HG03280 (cell line): ENCODE results near the gene STPG1.

ENCODE experiments used
- ATAC-seq: cut with Tn5 transposase; IDR thresholded peaks from one replicate; pipeline ENCODE4 v1.9.1; 2021; ENCODE audit warnings: mild to moderate bottlenecking, moderate library complexity; ENCODE audit not compliant: unreplicated experiment

Gene STPG1

DNA sequence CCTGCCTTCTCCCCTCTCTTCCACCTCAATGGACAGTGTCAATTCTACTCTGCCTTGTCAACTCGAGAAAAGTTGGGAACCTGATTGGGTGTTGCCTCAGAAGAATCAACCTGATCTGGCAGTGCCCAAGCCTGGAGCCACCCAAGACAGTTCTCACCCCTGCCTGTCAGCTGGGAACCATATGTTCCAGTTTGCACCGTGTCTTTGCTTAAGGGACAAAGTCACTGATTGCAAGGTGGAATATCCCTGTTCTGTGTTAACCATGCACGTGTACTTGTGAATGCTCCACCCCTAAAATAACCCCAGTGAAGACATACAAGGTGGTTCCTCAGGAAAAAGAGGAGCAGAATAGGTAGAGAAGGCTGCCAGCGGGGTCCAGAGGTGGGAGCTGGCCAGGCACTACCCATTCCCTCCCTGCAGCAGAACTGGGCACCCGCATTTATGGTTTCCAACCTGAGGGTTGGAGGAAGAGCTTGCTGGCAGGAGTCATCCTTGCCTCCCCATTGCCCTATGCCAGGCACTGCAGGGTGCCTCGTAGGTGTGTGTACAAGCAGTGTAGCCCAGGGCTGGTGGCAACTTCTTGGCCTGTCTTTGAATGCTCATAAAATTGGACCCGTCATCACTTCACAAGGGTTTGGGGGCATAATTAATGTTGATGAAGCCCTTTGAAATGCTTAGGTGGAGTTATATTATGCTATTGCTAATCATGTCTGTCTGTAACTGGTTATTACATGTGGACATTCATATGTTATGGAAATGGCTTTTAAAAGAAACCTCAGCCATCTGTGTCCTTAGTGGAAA lies 13.4 kb upstream of the STPG1 start:
- no peak for ATAC-seq

- ATAC-seq, result no peak
These were observed 12.3 kb upstream of the STPG1 start for GRCh38 chr1:24425922-24426321.

DNA sequence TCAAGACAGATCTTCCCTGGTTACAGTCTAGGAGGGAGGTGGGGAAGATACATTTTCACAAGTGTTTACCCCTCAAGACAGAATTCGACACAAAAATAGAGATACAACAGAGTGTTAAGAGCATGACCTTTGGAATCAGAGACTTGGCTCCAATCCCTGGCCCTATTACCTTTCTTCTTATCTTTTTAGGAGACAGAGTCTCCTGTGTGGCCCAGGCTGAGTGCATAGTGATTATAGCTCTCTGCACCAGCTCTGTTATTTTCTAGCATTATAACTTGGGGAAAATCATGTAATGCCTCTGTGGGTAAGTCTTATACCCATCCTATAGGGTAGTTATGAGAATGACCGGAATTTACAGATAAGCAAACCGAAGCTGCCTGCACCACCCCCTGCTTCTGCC lies 11.9 kb upstream of the STPG1 start:
- no peak for ATAC-seq

GRCh38 chr1:24424990-24425389 lies 11.4 kb upstream of the STPG1 start:
- no peak for ATAC-seq

DNA sequence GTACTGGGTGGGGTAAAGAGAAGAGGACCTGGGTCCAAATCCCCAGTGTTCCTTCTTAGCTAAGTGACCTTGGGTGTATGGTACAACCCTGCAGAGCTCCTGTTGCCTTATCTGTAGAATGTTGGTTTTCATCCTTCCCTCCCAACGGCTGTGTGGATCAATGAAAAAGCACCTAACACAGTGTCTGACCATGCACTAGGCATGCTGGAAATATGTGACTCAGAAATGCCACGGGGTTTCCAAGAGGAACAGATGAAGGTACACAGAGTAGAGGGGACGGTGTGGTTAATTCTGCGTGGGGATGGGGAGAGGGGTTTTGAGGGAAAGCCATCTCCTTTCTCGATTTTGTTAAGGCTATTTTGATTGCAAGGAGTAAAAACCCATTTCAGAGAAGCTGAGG lies 10.6 kb upstream of the STPG1 start:
- no peak for ATAC-seq

GRCh38 chr1:24421502-24421901 lies 7.9 kb upstream of the STPG1 start:
- no peak for ATAC-seq

DNA sequence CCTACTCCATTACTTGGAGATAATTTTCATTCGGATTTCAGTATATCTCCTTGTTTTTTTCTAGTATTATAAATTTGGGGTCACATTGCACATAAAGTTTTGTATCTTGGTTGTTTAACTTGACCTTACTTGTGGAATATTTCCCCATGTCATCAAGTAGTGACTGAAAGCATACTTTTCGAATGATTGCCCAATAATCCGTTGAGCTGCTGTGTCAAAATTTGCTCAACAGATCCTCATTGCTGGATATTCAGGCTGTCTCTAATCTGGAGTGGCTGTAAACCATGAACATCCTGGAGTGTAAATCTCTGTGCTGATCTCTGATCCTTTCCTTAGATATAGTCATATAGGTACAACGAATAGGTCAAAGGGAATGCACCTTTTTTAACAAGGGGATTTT lies 7.0 kb upstream of the STPG1 start:
- ATAC-seq, result no peak

DNA sequence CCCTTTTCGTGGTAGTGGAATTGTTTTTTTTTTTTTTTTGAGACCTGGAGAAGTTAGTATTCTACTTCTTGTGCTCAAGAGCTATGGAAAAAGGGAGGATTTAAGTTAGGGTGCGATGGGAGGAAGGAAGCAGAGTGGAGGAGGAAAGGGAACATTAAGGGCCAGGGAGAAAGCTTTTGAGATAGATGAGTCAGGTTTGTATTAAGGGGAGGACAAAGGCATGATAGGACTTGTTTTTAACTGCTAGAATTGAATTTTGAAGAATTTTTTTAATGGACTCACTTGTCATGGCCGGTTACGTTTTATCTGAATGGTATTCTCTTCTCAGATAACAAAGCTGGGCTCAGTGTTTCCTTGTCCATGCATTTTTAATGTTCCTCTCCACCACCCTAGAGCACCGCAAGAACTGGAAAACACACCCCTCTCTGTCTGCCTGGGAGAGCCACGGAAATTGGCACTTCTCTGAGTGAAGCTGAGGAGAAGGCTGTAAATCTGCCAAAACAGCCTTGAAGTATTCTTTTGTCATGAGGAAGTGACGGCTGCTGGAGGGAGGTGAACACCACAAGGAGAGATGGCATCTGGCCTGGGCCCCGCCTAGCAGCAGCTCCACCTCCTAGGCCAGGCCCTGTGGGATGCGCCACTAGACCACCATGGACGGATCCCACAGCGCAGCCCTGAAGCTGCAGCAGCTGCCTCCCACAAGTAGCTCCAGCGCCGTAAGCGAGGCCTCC lies 5.5 kb upstream of the STPG1 start:
- no peak for ATAC-seq

DNA sequence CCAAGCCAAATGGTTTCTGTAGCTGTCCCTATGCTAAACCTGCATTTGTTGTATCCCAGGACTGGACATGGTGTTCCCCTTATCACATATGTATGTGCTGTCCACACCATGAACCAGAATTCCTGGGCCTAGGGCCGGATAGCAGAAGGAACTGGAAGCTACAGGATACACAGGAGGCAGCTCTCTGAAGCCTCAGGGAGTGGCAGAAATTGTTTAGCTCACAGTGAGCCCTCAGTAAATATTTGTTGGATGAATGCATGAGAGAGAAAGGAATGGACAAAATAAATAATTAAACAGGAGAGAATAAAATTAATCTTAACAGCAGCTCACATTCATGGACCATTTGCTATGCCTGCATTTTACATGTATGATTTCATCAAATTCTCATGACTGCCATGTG lies 4.1 kb upstream of the STPG1 start:
- ATAC-seq, result no peak

DNA sequence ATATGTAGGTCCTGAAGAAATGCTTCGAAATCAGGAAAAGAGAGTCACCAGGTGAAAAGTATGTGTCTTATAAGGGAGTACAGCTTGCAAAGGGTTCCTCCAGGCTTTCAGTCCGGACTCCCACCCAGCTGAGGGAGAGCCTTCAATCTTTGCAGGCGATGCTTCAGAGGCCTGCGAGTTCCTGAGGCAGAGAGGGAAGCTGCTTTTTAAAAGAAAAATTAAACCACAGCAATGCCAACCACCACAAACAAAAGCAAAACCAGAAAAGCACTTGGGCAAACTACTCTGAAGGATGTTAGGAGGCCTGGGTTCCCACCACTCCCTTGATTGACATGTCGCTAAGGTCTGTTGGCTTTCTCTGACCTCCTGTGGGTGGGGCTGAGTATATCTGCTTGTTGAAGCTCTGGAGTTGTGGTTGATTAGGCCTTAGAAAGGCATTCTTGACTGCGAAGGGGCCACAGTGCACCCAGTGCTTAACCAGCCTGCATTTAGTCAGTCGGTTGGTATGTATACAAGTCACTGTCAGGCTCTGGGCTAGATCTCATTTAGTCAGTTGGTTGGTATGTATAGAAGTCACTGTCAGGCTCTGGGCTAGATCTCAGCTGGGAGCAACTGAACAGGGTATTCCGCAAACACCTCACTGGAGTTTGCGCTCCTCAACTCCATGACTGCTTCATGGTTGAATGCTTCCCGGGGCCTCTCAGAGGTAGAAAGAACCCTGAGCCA lies 3.2 kb upstream of the STPG1 start:
- ATAC-seq, result no peak

DNA sequence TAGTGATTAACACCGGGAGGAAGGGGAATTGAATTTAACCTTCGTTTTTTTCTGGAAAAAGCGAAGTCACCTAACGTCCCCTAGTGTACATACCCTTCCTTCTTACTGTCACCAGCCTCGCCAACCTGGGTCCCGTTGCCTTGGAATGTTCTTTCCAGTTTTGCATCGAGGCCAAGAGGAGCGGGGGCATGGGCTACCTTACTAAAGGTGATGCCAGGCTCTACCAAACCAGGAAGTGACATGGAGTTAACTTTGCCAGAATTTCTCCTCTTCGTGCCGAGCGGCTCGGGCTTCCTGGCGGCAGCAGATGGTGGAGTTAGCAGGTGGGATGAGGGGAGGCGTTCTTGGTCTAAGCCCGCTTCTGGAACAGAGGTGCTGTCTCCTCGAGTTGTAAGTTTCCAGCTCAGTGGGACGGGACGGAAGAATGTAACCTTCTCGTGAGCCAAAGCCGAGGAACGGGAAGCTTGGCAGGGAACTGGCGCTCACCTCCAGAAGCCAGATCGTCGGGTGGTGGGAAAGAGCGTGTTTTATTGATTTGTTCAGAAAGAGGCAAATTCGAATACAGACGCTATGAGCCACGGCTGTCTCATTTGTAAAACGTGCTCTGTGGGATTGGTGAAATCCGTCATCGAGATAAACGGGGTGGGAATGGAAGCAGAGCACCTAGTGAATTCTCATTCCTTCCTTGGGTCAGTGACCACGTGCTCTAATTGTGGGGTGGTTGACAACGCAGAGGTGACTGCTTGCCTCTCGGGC lies 2.5 kb upstream of the STPG1 start:
- peak; percentile 9 for ATAC-seq

DNA sequence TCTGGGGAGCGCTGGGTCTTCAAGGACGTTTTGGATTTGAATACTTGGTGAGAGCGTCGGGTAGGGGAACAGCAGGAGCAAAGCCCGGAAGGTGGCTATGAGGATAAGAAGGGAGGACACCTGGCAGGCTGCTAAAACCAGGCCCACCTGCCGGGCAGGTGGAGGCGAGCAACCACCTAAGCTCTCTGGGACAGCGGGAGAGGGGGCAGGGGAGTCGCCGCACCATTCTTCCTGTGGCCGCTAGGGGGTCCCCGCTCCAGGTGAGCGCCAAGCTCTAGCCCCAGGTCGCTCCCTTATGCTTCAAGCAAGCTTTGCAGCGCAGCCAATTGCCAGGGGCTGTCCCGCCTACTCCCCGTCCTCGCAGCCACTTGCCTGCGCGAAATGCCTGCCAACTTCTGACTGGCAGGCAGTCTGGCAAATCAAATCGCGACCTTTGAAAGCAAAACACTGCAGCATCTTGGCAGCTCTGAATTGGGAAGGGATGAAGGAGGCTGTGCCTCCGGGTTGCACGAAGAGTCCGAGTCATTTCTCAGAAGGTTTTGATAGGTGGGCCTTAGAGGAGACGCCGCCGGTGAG lies 1.8 kb upstream of the STPG1 start, which contains the start of gene NIPAL3:
NIPAL3 (plus strand) TSS at position 469 of the 576 bp plus-strand sequence. CDS start 3,746 bp downstream, outside the sequence.
- ATAC-seq, result peak; percentile 96

- no peak for ATAC-seq
These were observed 1.3 kb upstream of the STPG1 start for GRCh38 chr1:24414775-24415333.

GRCh38 chr1:24412408-24412807 lies 1.2 kb downstream of the STPG1 start:
- ATAC-seq, result no peak

DNA sequence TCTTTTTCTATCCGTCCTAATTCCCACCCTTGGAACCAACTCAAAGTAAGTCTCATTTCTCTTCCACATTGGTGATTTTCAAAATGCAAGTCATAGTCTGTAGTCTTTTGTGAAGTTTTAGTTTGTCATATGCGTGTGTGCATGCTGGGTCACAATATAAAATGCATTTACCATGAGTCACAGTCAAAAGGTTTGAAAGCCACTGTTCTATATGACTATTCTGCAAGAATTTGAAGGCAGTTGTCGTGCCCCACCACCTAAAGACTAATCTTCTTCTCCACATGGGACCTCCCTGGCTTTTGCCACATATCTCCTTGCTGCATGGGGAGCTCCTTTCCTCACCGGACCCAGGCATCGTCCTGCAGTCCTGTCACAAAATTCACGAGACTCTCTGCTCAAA lies 1.6 kb downstream of the STPG1 start:
- ATAC-seq, result no peak

DNA sequence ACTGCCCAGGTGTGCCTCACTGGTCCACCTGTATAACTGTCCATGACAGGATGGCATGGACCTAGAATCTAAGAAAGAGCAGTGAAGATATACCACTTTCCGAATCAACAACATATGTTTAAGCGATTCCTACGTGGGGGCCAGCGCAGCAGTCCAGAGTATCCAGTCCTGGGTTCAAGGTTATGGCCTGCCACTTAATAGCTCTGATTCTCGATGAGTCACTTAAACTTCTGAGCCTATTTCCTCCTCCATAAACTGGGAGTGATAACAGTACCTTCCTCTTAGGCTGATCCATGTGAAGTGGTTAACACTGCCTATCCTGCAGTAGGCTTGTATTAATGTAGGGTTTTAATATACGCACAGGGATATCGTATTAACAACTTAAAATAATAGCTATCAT lies 2.8 kb downstream of the STPG1 start:
- no peak for ATAC-seq

DNA sequence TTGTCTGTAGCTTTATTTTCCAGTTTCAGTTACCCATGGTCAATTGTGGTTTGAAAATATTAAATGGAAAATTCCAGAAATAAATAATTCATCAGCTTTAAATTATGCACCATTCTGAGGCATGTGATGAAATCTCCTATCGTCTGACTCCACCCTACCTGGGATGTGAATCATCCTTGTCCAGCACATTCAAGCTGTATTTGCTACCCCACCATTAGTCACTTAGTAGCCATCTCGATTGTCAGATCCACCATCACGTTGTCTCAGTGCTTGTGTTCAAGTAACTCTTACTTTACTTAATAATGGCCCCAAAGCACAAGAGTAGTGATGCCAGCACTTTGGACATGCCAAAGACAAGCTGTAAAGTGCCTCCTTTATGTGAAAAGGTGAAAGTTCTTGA lies 4.0 kb downstream of the STPG1 start:
- no peak for ATAC-seq

- ATAC-seq, result no peak
These were observed 6.8 kb downstream of the STPG1 start for GRCh38 chr1:24406788-24407187.

DNA sequence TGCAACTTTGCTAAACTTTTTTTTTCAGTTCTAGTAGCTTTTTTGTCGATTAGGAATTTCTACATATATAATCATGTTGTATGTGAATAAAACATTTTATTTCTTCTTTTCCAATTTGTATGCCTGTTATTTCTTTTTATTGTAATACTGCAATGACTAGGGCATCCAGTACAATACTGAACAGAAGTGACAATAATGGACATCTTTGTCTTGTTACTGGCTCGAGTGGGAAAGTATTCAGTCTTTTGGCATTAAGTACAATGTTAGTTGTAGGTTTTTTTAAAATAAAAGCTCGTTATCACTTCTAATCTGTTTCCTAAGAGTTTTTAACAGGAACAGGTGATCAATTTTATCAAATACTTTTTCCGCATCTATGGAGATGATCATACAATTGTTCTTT lies 9.8 kb downstream of the STPG1 start:
- ATAC-seq, result no peak

- ATAC-seq, result no peak
These were observed 13.5 kb downstream of the STPG1 start for GRCh38 chr1:24400065-24400464.
